Hepatocyte (in vitro differentiated cells): ENCODE results near the gene COL8A2. TPM values are rescaled to one million over a fixed set of nuclear protein-coding genes. Genes with fewer than 3 reads are reported as not detected.

ENCODE experiments used
- DNase-seq: peaks from one replicate; pipeline ENCODE4 v3.0.0-alpha.2; 2016; ENCODE audit warnings: low spot score
- H2AFZ ChIP-seq: fragments of 200-600 bp; sonication (generic); 2 replicates; pipeline ENCODE4 v1.6.0; 2016; ENCODE audit warnings: antibody characterized with exemption, mild to moderate bottlenecking
- H3K27ac ChIP-seq: fragments of 200-600 bp; sonication (generic); 2 replicates; pipeline ENCODE4 v1.5.1; 2016; ENCODE audit warnings: mild to moderate bottlenecking
- H3K27me3 ChIP-seq: fragments of 200-600 bp; sonication (generic); 2 replicates; pipeline ENCODE4 v1.6.1; 2016
- H3K36me3 ChIP-seq: fragments of 200-600 bp; sonication (generic); replicated peaks from 2 replicates; pipeline ENCODE4 v1.5.1; 2016; ENCODE audit warnings: low read depth; ENCODE audit not compliant: insufficient read depth
- H3K4me1 ChIP-seq: fragments of 200-600 bp; sonication (generic); 2 replicates; pipeline ENCODE4 v1.5.1; 2016; ENCODE audit warnings: mild to moderate bottlenecking, moderate library complexity; ENCODE audit not compliant: insufficient read depth
- H3K4me2 ChIP-seq: fragments of 200-600 bp; sonication (generic); 2 replicates; pipeline ENCODE4 v1.6.0; 2016
- H3K4me3 ChIP-seq: fragments of 200-600 bp; sonication (generic); 2 replicates; pipeline ENCODE4 v1.5.1; 2016; ENCODE audit warnings: mild to moderate bottlenecking
- H3K79me2 ChIP-seq: fragments of 200-600 bp; sonication (generic); 2 replicates; pipeline ENCODE4 v1.6.0; 2017; ENCODE audit warnings: mild to moderate bottlenecking
- H3K9me2 ChIP-seq: fragments of 200-600 bp; sonication (generic); replicated peaks from 2 replicates; pipeline ENCODE4 v1.6.0; 2017; ENCODE audit warnings: mild to moderate bottlenecking; ENCODE audit not compliant: insufficient read depth
- H3K9me3 ChIP-seq: fragments of 200-600 bp; sonication (generic); 2 replicates; pipeline ENCODE4 v1.5.1; 2016; ENCODE audit warnings: low read depth, mild to moderate bottlenecking
- H4K20me1 ChIP-seq: fragments of 200-600 bp; sonication (generic); 2 replicates; pipeline ENCODE4 v1.6.0; 2016; ENCODE audit warnings: mild to moderate bottlenecking; ENCODE audit not compliant: insufficient read depth, poor library complexity, severe bottlenecking
- CTCF ChIP-seq: fragments of 200-600 bp; sonication (generic); IDR thresholded peaks from 2 replicates; pipeline ENCODE4 v1.5.1; 2016; ENCODE audit warnings: antibody characterized with exemption, mild to moderate bottlenecking; ENCODE audit not compliant: poor library complexity
- EZH2 ChIP-seq: fragments of 200-600 bp; sonication (generic); IDR thresholded peaks from 2 replicates; pipeline ENCODE4 v1.6.1; 2016; ENCODE audit warnings: antibody characterized with exemption, mild to moderate bottlenecking, borderline replicate concordance
- EZH2phosphoT487 ChIP-seq: fragments of 200-600 bp; sonication (generic); IDR thresholded peaks from one replicate; pipeline ENCODE4 v1.6.1; 2018; ENCODE audit warnings: antibody characterized with exemption, mild to moderate bottlenecking, low read depth, moderate library complexity; ENCODE audit not compliant: unreplicated experiment, severe bottlenecking
- WGBS: methylation state at CpG from one replicate; pipeline ENCODE4 v1.1.6; 2016; ENCODE audit warnings: low lambda C conversion rate; ENCODE audit errors: missing lambda C conversion rate; 5-methylcytosine and 5-hydroxymethylcytosine counted together
- polyA plus RNA-seq: library from polyadenylated mRNA; unstranded; fragments of >200 nt; fragmentation: Nextera tagmentation; extraction: Ambion mirVana; gene quantifications from 2 replicates; pipeline ENCODE4 v1.2.1, GENCODE V29; 2016
- total RNA-seq: library from RNA; depleted of rRNA; stranded (reverse); fragments of >200 nt; gene quantifications from 2 replicates; pipeline ENCODE4 v1.2.3, GENCODE V29; 2014

The COL8A2 gene
- total and polyA plus RNA-seq, 2 experiments from 2014 or later: 44.8 to 59.4 TPM

GRCh38 chr1:36089393-36090121 is 35.5 kb downstream of the COL8A2 start:
- H3K79me2 ChIP-seq: peaks cover 27% of the 10 kb centered on the region
- H2AFZ ChIP-seq: peak overlapping the region; percentile 87
- TF ChIP-seq EZH2: no peak
- TF ChIP-seq EZH2phosphoT487: no peak
- no peak for TF ChIP-seq CTCF
- 12% methylated on average over 32 of the region's 32 CpGs for WGBS
- H3K9me2 ChIP-seq: no peaks in the 10 kb centered on the region
- H3K9me3 ChIP-seq: no peaks in the 10 kb centered on the region
- H3K4me1 ChIP-seq: peaks cover 16% of the 10 kb centered on the region
- H3K4me2 ChIP-seq: peak overlapping the region; percentile 99
- H3K27me3 ChIP-seq: no peaks in the 10 kb centered on the region
- H3K36me3 ChIP-seq: no peaks in the 10 kb centered on the region
- peak; percentile 59 for DNase-seq
- peak overlapping the region; percentile 96 for H3K27ac ChIP-seq
- H4K20me1 ChIP-seq: peaks cover 3% of the 10 kb centered on the region
- peak overlapping the region; percentile 85 for H3K4me3 ChIP-seq

- peaks cover 3% of the 10 kb centered on the region for H4K20me1 ChIP-seq
- no peaks in the 10 kb centered on the region for H3K9me3 ChIP-seq
- WGBS: 2% methylated on average over 65 of the region's 84 CpGs
- no peaks in the 10 kb centered on the region for H3K36me3 ChIP-seq
- H3K79me2 ChIP-seq: peaks cover 27% of the 10 kb centered on the region
- TF ChIP-seq EZH2phosphoT487: no peak
- TF ChIP-seq CTCF: peak; percentile 99
- TF ChIP-seq EZH2: no peak
- H3K4me2 ChIP-seq: peak within 1 kb of the TSS; percentile 99
- peak within 1 kb of the TSS; percentile 96 for H3K27ac ChIP-seq
- peak within 1 kb of the TSS; percentile 99 for H2AFZ ChIP-seq
- peaks cover 19% of the 10 kb centered on the region for H3K4me1 ChIP-seq
- no peaks in the 10 kb centered on the region for H3K27me3 ChIP-seq
- peak; percentile 95 for DNase-seq
- peak within 1 kb of the TSS; percentile 85 for H3K4me3 ChIP-seq
- no peaks in the 10 kb centered on the region for H3K9me2 ChIP-seq
These were observed 36.2 kb downstream of the COL8A2 start, which contains the start of gene ADPRS for GRCh38 chr1:36088577-36089392. Gene ADPRS (plus strand): TSS chr1:36088892. CDS start chr1:36088905, 13 bp downstream.

GRCh38 chr1:36088265-36088576 is 36.8 kb downstream of the COL8A2 start:
- no peak for DNase-seq
- Histone ChIP-seq H3K4me1 (peaks cover 19% of the 10 kb centered on the region), H3K27ac (peak overlapping the region; percentile 53), H2AFZ (peak overlapping the region; percentile 99), H3K79me2 (peaks cover 27% of the 10 kb centered on the region), H3K4me2 (peak overlapping the region; percentile 93), H4K20me1 (peaks cover 3% of the 10 kb centered on the region), H3K4me3 (peak overlapping the region; percentile 25), H3K36me3 (no peaks in the 10 kb centered on the region), H3K9me3 (no peaks in the 10 kb centered on the region), H3K27me3 (no peaks in the 10 kb centered on the region), H3K9me2 (no peaks in the 10 kb centered on the region)
- no peak for TF ChIP-seq EZH2phosphoT487
- no peak for TF ChIP-seq CTCF
- TF ChIP-seq EZH2: no peak
- WGBS: 31% methylated on average over 3 of the region's 8 CpGs
